IPS-18c (cell line): Measurements from ENCODE around the gene FXYD6.
A peak's percentile ranks its signal among the peaks of the same experiment; 100 is the strongest.
"Not testable (repeated sequence)": the region's sequence is repeated elsewhere in the genome, so short reads cannot be mapped to it uniquely, and the experiment has no call there.

Experiments used
- H3K4me3 ChIP-seq: 2 replicates; pipeline ENCODE4 v1.7.0; 2013; ENCODE audit warnings: low read depth, mild to moderate bottlenecking, low read length, moderate library complexity; ENCODE audit not compliant: insufficient read depth
- H3K9me3 ChIP-seq: one replicate; pipeline ENCODE4 v1.6.1; 2013; ENCODE audit warnings: mild to moderate bottlenecking, low read length, moderate library complexity; ENCODE audit not compliant: control insufficient read depth, insufficient read depth

The FXYD6 gene

GRCh38 chr11:117876341-117877119, at the start of gene FXYD6:
Gene FXYD6, minus strand, starts transcription at chr11:117876658. Its CDS starts 33,882 bp downstream, at chr11:117842776.
- Histone ChIP-seq H3K4me3 (peak within 1 kb of the TSS; percentile 66), H3K9me3 (no peaks in the 10 kb centered on the region)

GRCh38 chr11:117926166-117926565, 49.7 kb upstream of the FXYD6 start:
- H3K9me3 ChIP-seq, H3K4me3 ChIP-seq: not testable (repeated sequence)

GRCh38 chr11:117925198-117925925, 48.9 kb upstream of the FXYD6 start:
- no peak overlapping the region for H3K4me3 ChIP-seq
- H3K9me3 ChIP-seq = peaks cover 2% of the 10 kb centered on the region

GRCh38 chr11:117924631-117925170, 48.2 kb upstream of the FXYD6 start:
- H3K9me3 ChIP-seq = peaks cover 2% of the 10 kb centered on the region

GRCh38 chr11:117923773-117924172, 47.3 kb upstream of the FXYD6 start:
- H3K9me3 ChIP-seq = peaks cover 2% of the 10 kb centered on the region

More at GRCh38 chr11:117924631-117925170, 48.2 kb upstream of the FXYD6 start:
- H3K4me3 ChIP-seq = no peak overlapping the region

GRCh38 chr11:117923275-117923674, 46.8 kb upstream of the FXYD6 start:
- Histone ChIP-seq H3K9me3 (peaks cover 2% of the 10 kb centered on the region), H3K4me3 (no peak overlapping the region)

More at GRCh38 chr11:117923773-117924172, 47.3 kb upstream of the FXYD6 start:
- no peak overlapping the region for H3K4me3 ChIP-seq

- peaks cover 2% of the 10 kb centered on the region for H3K9me3 ChIP-seq
- H3K4me3 ChIP-seq = no peak overlapping the region
Observed at GRCh38 chr11:117921893-117922292, 45.4 kb upstream of the FXYD6 start.

- Histone ChIP-seq H3K4me3 (no peak overlapping the region), H3K9me3 (peaks cover 2% of the 10 kb centered on the region)
Observed at GRCh38 chr11:117921456-117921855, 45.0 kb upstream of the FXYD6 start.

GRCh38 chr11:117919781-117920221, 43.3 kb upstream of the FXYD6 start:
- Histone ChIP-seq H3K4me3 (no peak overlapping the region), H3K9me3 (peaks cover 2% of the 10 kb centered on the region)

- Histone ChIP-seq H3K4me3 (no peak overlapping the region), H3K9me3 (peaks cover 2% of the 10 kb centered on the region)
Observed at GRCh38 chr11:117919341-117919740, 42.9 kb upstream of the FXYD6 start.

GRCh38 chr11:117918366-117919255, 42.2 kb upstream of the FXYD6 start:
- no peak overlapping the region for H3K4me3 ChIP-seq
- H3K9me3 ChIP-seq = no peaks in the 10 kb centered on the region

GRCh38 chr11:117917591-117918151, 41.2 kb upstream of the FXYD6 start:
- Histone ChIP-seq H3K4me3 (no peak overlapping the region), H3K9me3 (no peaks in the 10 kb centered on the region)

GRCh38 chr11:117916956-117917355, 40.5 kb upstream of the FXYD6 start:
- no peaks in the 10 kb centered on the region for H3K9me3 ChIP-seq
- H3K4me3 ChIP-seq = no peak overlapping the region

- H3K9me3 ChIP-seq = no peaks in the 10 kb centered on the region
- no peak overlapping the region for H3K4me3 ChIP-seq
Observed at GRCh38 chr11:117915672-117916235, 39.3 kb upstream of the FXYD6 start.

- Histone ChIP-seq H3K4me3 (no peak overlapping the region), H3K9me3 (no peaks in the 10 kb centered on the region)
Observed at GRCh38 chr11:117914991-117915618, 38.6 kb upstream of the FXYD6 start.

- no peak overlapping the region for H3K4me3 ChIP-seq
- H3K9me3 ChIP-seq = no peaks in the 10 kb centered on the region
Observed at GRCh38 chr11:117914398-117914761, 37.9 kb upstream of the FXYD6 start.
